SK-N-SH (cell line): ENCODE results near the gene COQ6. TPM values are rescaled to one million over a fixed set of nuclear protein-coding genes. Genes with fewer than 3 reads are reported as not detected.

ENCODE experiments used
- CTCF ChIA-PET: fragments of 300-600, 350-600 bp; formaldehyde crosslinking; extraction: SDS; loops from one replicate; lab custom pipeline; 2021; lab: Yijun Ruan, JAX
- POLR2A ChIA-PET: fragments of 350-600 bp; sonication (Branson Sonifier 250); formaldehyde crosslinking; extraction: SDS; loops from one replicate; lab custom pipeline; 2020; ENCODE audit warnings: antibody characterized with exemption, inconsistent platforms; lab: Yijun Ruan, JAX
- DNase-seq: peaks from one replicate; pipeline ENCODE4 v3.0.0; 2012
- H2AFZ ChIP-seq: fragments of 200-600 bp; sonication (generic); 2 replicates; pipeline ENCODE4 v1.8.1; 2016; ENCODE audit warnings: antibody characterized with exemption, mild to moderate bottlenecking, low read depth
- H3F3A ChIP-seq: fragments of 200-600 bp; sonication (generic); replicated peaks from 2 replicates; pipeline ENCODE3; 2016; ENCODE audit warnings: antibody characterized with exemption, mild to moderate bottlenecking; ENCODE audit not compliant: insufficient read depth
- H3K27ac ChIP-seq, 2 experiments: fragments of 200-500 bp in 1 of 2; fragments of 200-600 bp in 1 of 2; sonication (Bioruptor generic) in 1 of 2; sonication (generic), shearing (Covaris generic) in 1 of 2; 2 replicates each; pipeline versions ENCODE4 v1.5.1 to v1.6.1; 2014 to 2016; ENCODE audit warnings: low read depth in 2 of 2, inconsistent platforms in 1 of 2, low read length in 1 of 2, mild to moderate bottlenecking in 1 of 2, mixed read lengths in 1 of 2
- H3K27me3 ChIP-seq: fragments of 200-600 bp; sonication (generic), shearing (Covaris generic); 2 replicates; pipeline ENCODE4 v1.6.1; 2016; ENCODE audit warnings: mixed run types; ENCODE audit not compliant: insufficient read depth
- H3K36me3 ChIP-seq, 2 experiments: fragments of 200-500 bp in 1 of 2; fragments of 200-600 bp in 1 of 2; sonication (Bioruptor generic) in 1 of 2; sonication (generic) in 1 of 2; replicated peaks in 1 of 2; 2 replicates each; pipeline versions ENCODE3 to v1.5.1; 2014 to 2016; ENCODE audit warnings: low read length in 1 of 2, mild to moderate bottlenecking in 1 of 2; ENCODE audit not compliant: insufficient read depth in 2 of 2, control insufficient read depth in 1 of 2
- H3K4me1 ChIP-seq, 2 experiments: fragments of 200-500 bp in 1 of 2; fragments of 200-600 bp in 1 of 2; sonication (Bioruptor generic) in 1 of 2; sonication (generic), shearing (Covaris generic) in 1 of 2; 2 replicates each; pipeline versions ENCODE4 v1.5.1 to v1.6.1; 2014 to 2016; ENCODE audit warnings: low read depth in 1 of 2, low read length in 1 of 2, mixed run types in 1 of 2; ENCODE audit not compliant: insufficient read depth in 2 of 2, control insufficient read depth in 1 of 2
- H3K4me2 ChIP-seq: fragments of 200-600 bp; sonication (generic), shearing (Covaris generic); 2 replicates; pipeline ENCODE4 v1.6.1; 2017; ENCODE audit warnings: mixed run types
- H3K4me3 ChIP-seq, 2 experiments: fragments of 200-500 bp in 1 of 2; fragments of 200-600 bp in 1 of 2; sonication (Bioruptor generic) in 1 of 2; sonication (generic), shearing (Covaris generic) in 1 of 2; 2 replicates each; pipeline versions ENCODE4 v1.5.1 to v1.8.1; 2014 to 2016; ENCODE audit warnings: low read depth in 2 of 2, inconsistent platforms in 1 of 2, low read length in 1 of 2, mild to moderate bottlenecking in 1 of 2, mixed read lengths in 1 of 2, moderate library complexity in 1 of 2
- H3K79me2 ChIP-seq: fragments of 200-600 bp; sonication (generic); 2 replicates; pipeline ENCODE4 v1.8.1; 2017; ENCODE audit warnings: mild to moderate bottlenecking; ENCODE audit not compliant: insufficient read depth
- H3K9ac ChIP-seq: fragments of 200-600 bp; sonication (generic); 2 replicates; pipeline ENCODE4 v1.6.1; 2017; ENCODE audit warnings: mixed run types
- H3K9me2 ChIP-seq: fragments of 200-600 bp; sonication (generic); 2 replicates; pipeline ENCODE4 v1.6.1; 2017; ENCODE audit warnings: mixed run types
- H3K9me3 ChIP-seq: fragments of 200-600 bp; sonication (generic); 2 replicates; pipeline ENCODE4 v1.6.1; 2017; ENCODE audit warnings: mixed run types, mild to moderate bottlenecking, moderate library complexity
- H4K20me1 ChIP-seq: fragments of 200-600 bp; sonication (generic); 2 replicates; pipeline ENCODE4 v1.6.1; 2017; ENCODE audit warnings: mild to moderate bottlenecking, mixed run types; ENCODE audit not compliant: insufficient read depth
- ELF1 ChIP-seq: IDR thresholded peaks from 2 replicates; pipeline ENCODE4 v1.4.0; 2012
- FOSL2 ChIP-seq: IDR thresholded peaks from 2 replicates; pipeline ENCODE4 v1.4.0; 2012; ENCODE audit warnings: low read depth, mild to moderate bottlenecking, moderate library complexity, borderline replicate concordance
- FOXM1 ChIP-seq: IDR thresholded peaks from 2 replicates; pipeline ENCODE4 v1.4.0; 2012; ENCODE audit warnings: low read depth, mild to moderate bottlenecking
- GABPA ChIP-seq: IDR thresholded peaks from 2 replicates; pipeline ENCODE4 v1.4.0; 2012; ENCODE audit warnings: low read depth, mild to moderate bottlenecking
- GATA2 ChIP-seq: sonication (generic); formaldehyde crosslinking; IDR thresholded peaks from 2 replicates; pipeline ENCODE4 v1.5.0; 2020; ENCODE audit warnings: mild to moderate bottlenecking, missing genetic modification reagents
- JUND ChIP-seq: IDR thresholded peaks from 2 replicates; pipeline ENCODE4 v1.4.0; 2012
- MEF2A ChIP-seq: IDR thresholded peaks from 2 replicates; pipeline ENCODE4 v1.4.0; 2012; ENCODE audit warnings: low read depth, borderline replicate concordance
- MXI1 ChIP-seq: IDR thresholded peaks from 2 replicates; pipeline ENCODE4 v1.6.1; 2012; ENCODE audit warnings: mild to moderate bottlenecking, low read depth, low read length, improper control_type of control experiment
- NRF1 ChIP-seq: IDR thresholded peaks from 2 replicates; pipeline ENCODE4 v1.6.1; 2012; ENCODE audit warnings: low read depth, mild to moderate bottlenecking, low read length
- RXRA ChIP-seq: IDR thresholded peaks from 2 replicates; pipeline ENCODE4 v1.4.0; 2012; ENCODE audit warnings: low read depth, mild to moderate bottlenecking, borderline replicate concordance
- SIN3A ChIP-seq: IDR thresholded peaks from 2 replicates; pipeline ENCODE4 v1.6.1; 2012; ENCODE audit warnings: low read depth, mild to moderate bottlenecking, low read length, moderate library complexity, borderline replicate concordance
- TCF12 ChIP-seq: IDR thresholded peaks from 2 replicates; pipeline ENCODE4 v1.4.0; 2012
- WGBS: methylation state at CpG from one replicate; pipeline ENCODE4 v1.1.6; 2017; ENCODE audit warnings: low lambda C conversion rate; 5-methylcytosine and 5-hydroxymethylcytosine counted together
- polyA plus RNA-seq, 3 experiments: library from polyadenylated mRNA; depleted of rRNA; stranded (reverse); fragments of >200 nt; gene quantifications; 2 replicates each; pipeline ENCODE4 v1.2.3, GENCODE V29; 2012
- TF ChIP-seq, protein P1 (sequence below): IDR thresholded peaks from 2 replicates; pipeline ENCODE4 v1.6.1; 2012; ENCODE audit warnings: mild to moderate bottlenecking, low read depth, low read length, moderate library complexity

COQ6 gene
- polyA plus RNA-seq, 1 of the 3 experiments (the other 2 are of a cell fraction) = 38.8 TPM

DNA sequence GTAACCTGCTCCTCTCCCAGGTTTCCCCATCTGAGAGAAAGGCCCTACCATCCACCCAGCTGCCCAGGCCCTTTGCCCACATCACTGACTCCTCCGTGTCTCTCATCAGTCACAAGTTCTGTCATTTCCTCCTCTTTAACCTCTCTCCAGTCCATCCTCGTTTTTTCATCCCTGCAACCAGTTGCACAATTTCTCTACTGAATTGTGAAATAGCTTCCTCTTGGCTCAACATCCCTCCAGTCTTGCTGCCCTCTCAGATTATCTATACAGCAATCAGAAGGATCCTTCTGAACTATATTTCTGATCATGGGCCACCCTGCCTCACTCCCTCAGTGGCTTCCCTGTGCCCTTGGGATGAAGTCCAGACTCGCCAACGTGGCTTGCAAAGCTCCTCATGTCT, 7.0 kb upstream of the COQ6 start:
- no peak for TF ChIP-seq RXRA
- TF ChIP-seq GATA2 (CRISPR knock-in tag) = no peak
- TF ChIP-seq SIN3A = no peak
- TF ChIP-seq FOXM1 = no peak
- no peak for TF ChIP-seq MXI1
- TF ChIP-seq GABPA = no peak
- TF ChIP-seq JUND = no peak
- TF ChIP-seq FOSL2 = no peak
- TF ChIP-seq ELF1 = no peak
- TF ChIP-seq NRF1 = no peak
- no peak for TF ChIP-seq TCF12
- TF ChIP-seq, protein P1, sequence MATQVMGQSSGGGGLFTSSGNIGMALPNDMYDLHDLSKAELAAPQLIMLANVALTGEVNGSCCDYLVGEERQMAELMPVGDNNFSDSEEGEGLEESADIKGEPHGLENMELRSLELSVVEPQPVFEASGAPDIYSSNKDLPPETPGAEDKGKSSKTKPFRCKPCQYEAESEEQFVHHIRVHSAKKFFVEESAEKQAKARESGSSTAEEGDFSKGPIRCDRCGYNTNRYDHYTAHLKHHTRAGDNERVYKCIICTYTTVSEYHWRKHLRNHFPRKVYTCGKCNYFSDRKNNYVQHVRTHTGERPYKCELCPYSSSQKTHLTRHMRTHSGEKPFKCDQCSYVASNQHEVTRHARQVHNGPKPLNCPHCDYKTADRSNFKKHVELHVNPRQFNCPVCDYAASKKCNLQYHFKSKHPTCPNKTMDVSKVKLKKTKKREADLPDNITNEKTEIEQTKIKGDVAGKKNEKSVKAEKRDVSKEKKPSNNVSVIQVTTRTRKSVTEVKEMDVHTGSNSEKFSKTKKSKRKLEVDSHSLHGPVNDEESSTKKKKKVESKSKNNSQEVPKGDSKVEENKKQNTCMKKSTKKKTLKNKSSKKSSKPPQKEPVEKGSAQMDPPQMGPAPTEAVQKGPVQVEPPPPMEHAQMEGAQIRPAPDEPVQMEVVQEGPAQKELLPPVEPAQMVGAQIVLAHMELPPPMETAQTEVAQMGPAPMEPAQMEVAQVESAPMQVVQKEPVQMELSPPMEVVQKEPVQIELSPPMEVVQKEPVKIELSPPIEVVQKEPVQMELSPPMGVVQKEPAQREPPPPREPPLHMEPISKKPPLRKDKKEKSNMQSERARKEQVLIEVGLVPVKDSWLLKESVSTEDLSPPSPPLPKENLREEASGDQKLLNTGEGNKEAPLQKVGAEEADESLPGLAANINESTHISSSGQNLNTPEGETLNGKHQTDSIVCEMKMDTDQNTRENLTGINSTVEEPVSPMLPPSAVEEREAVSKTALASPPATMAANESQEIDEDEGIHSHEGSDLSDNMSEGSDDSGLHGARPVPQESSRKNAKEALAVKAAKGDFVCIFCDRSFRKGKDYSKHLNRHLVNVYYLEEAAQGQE = no peak
- TF ChIP-seq, all 33 proteins: peak for 0
- ChIA-PET CTCF (no interaction called here), POLR2A (no interaction called here)
- H3K9me2 ChIP-seq = no peaks in the 10 kb centered on the region
- no peak overlapping the region for H3K27ac ChIP-seq
- H3F3A ChIP-seq = no peaks in the 10 kb centered on the region
- 57% methylated on average over 4 of the region's 4 CpGs for WGBS
- no peaks in the 10 kb centered on the region for H3K9me3 ChIP-seq
- no peak overlapping the region for H3K9ac ChIP-seq
- H3K4me3 ChIP-seq = no peak overlapping the region
- no peak overlapping the region for H2AFZ ChIP-seq
- no peaks in the 10 kb centered on the region for H4K20me1 ChIP-seq
- no peak for DNase-seq
- H3K4me2 ChIP-seq = no peak overlapping the region
- peaks cover 0 to 18% of the 10 kb centered on the region in 2 experiments for H3K36me3 ChIP-seq
- H3K27me3 ChIP-seq = no peaks in the 10 kb centered on the region
- no peaks in the 10 kb centered on the region; a peak in 1 of 4 replicates for H3K4me1 ChIP-seq
- H3K79me2 ChIP-seq = no peaks in the 10 kb centered on the region

DNA sequence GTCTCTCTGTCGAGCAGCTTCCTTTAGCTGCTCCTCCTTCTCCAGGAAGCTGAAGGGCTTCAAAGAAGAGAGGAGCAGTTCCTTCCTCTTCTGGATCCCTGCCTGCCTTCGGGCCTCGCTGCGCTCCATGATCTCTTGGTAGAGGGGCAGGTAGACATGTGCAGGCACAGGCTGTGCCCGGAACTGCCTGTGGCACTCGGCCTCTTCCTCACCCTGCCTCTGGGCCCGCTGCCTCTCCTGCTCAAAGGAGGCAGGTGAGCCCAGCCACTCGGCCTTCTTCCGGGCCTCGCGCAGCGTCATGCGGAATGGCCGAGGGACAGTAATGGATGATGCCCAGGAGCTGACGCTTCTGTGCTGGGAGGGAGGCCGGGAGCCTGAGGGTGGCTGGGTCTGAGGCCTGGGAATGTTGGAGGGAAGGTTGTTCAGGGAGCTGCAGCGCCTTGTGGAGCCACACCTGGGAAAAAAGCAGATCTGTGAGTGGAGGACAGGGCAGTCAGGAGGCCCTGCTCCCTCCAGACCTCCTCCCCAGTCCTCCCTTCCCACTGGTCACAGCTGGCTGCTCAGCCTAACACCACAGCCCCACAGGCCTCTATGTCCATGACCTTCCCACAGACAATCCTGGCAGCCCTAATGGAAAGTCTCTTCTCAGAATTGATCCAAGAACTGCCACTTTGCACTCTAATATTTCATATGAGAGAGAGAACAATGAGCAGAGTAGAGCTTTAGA, 5.5 kb upstream of the COQ6 start:
- no peak for DNase-seq
- no peaks in the 10 kb centered on the region for H3K79me2 ChIP-seq
- H4K20me1 ChIP-seq = no peaks in the 10 kb centered on the region
- 93% methylated on average over 14 of the region's 17 CpGs for WGBS
- no peak overlapping the region for H3K9ac ChIP-seq
- no peaks in the 10 kb centered on the region for H3K9me3 ChIP-seq
- POLR2A ChIA-PET = no interaction called here
- H3K36me3 ChIP-seq = peaks cover 0 to 16% of the 10 kb centered on the region in 2 experiments
- TF ChIP-seq FOSL2 (no peak), MEF2A (no peak)
- H3K9me2 ChIP-seq = no peaks in the 10 kb centered on the region
- no peak overlapping the region for H3K4me2 ChIP-seq
- H3F3A ChIP-seq = peaks cover 2% of the 10 kb centered on the region
- H2AFZ ChIP-seq = no peak overlapping the region
- no peaks in the 10 kb centered on the region; a peak in 1 of 4 replicates for H3K4me1 ChIP-seq
- CTCF ChIA-PET = interaction anchor here (1.3 to 1.5 kb wide), 2 partner anchors 36 to 232 kb away, joined by 3 read pairs; no protein-coding TSS in a partner anchor
- H3K4me3 ChIP-seq = no peak overlapping the region
- H3K27ac ChIP-seq = no peak overlapping the region
- H3K27me3 ChIP-seq = no peaks in the 10 kb centered on the region
